Measurements from ENCODE around the gene MYH7B.

Gene MYH7B

GRCh38 chr20:34978092-34978744 lies 22.6 kb downstream of the MYH7B start:
- no peak for DNase-seq

GRCh38 chr20:34979366-34980153 lies 23.9 kb downstream of the MYH7B start:
- DNase-seq, result no peak

GRCh38 chr20:34980543-34981233 lies 25.0 kb downstream of the MYH7B start:
- no peak for DNase-seq

DNA sequence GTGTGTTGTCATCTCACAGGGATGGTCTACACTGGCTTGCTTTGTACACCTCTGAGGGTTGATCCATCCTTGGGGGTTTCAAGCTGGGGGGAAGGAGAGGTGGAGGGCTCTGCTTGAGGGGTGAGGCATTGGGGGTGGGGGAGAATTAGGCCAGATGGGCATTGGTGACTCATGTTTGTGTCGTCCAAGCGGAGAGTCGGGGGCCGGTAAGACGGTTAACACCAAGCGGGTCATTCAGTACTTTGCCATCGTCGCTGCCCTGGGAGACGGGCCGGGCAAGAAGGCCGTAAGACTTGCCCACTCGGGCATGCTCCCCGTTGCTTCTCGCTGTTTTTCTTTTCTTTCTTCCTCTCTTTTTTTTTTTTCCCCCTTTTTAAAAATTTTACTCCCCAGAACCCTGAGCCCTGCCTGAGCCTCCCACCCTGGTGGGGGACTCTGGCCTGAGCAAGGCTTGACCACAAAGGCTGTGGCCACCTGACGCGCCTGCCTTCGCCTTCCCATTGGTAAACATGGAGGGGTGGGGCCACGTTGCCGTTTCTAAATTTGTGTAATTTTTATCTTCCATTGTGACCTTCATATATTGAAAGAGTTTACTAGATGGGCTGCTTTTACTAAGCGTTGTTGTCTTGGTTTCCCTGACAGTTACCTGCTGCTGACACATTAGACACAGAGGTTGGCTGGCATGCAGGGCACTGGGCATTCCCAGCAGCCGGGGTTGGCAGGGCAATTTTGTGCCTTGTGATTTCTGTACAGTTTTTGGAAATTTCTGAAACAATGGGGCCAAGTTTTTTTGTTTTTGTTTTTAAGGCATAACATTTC lies 26.8 kb downstream of the MYH7B start:
- no peak for DNase-seq

DNA sequence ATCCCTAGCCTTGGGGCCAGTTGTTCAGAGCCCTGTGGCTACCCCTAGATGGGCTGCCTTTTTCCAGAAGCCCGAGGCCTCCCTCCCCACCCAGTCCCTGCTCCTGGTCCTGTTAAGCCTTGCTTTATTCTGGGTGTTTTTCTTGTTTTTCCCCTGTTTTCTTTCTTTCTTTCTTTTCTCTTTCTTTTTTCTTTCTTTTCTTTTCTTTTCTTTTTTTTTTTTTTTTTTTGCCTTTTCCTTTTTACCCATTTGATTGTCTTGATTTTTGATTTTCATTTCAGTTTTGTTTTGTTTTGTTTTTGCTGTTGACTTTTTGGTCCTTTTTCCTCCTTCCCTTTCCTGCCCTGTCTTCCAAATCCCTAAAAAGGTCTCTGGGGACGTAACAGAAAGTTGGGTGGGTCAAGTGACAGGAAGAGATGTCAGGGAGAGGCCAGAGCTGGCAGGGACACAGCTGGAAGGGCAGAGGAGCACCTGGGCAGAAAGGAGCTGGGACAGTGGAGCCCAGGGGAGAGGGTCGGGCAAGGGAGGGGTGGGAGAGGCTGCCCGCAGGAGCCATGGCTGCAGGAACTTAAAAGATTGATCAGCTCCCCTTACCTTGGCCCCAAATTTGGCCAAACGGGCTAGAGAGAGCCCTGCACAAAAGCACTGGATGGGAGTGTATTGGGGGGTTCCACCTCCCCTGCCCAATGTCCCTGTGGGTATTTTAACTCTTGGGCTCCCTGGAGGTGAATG lies 27.6 kb downstream of the MYH7B start:
- DNase-seq, result no peak

- no peak for DNase-seq
Observed at GRCh38 chr20:34983995-34984735, 28.5 kb downstream of the MYH7B start.

- DNase-seq, result no peak
Observed at GRCh38 chr20:34984756-34985261, 29.1 kb downstream of the MYH7B start.

DNA sequence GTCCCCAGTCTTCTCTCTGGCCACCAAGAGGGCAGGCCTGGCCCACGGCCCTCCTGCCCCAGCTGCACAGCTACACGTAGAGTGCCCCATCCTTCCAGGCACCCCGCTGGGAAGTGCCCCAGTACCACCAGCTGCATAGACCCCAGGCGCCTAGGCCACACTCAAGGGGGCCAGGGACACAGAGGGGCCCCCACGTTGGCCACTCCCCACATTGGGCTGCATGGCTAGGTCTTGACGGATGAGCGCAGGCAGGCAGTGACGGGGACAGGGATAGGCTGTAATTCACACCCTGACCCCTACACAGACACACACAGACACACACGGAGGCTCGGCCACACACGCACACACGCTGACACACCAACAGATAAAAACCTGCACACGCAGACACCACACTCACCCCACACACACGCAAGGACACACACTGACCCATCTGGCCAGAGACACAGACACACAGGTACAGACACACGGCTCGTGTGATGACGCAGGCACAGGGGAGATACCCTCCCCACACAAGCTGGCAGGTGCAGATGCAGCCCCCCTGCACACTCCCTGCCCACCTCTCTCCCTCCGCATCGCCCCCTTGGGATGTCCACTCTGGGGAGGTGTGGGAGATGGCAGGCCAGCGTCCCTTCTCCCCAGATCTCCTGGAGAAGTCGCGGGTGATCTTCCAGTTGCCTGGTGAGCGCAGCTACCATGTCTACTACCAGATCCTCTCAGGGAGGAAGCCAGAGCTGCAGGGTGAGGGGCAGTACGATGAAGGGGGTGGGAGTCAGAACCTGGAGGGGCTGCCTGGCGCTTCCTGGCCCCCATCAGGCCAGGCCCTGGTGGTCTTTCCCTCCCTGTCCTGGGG lies 30.0 kb downstream of the MYH7B start:
- no peak for DNase-seq

GRCh38 chr20:34986311-34987287 lies 30.9 kb downstream of the MYH7B start:
- DNase-seq, result no peak

GRCh38 chr20:34987288-34988190 lies 31.9 kb downstream of the MYH7B start:
- no peak for DNase-seq

GRCh38 chr20:34988191-34988540 lies 32.5 kb downstream of the MYH7B start:
- DNase-seq, result no peak

- no peak for DNase-seq
Observed at GRCh38 chr20:34989118-34989517, 33.5 kb downstream of the MYH7B start.

- no peak for DNase-seq
Observed at GRCh38 chr20:34989670-34990069, 34.0 kb downstream of the MYH7B start.

DNA sequence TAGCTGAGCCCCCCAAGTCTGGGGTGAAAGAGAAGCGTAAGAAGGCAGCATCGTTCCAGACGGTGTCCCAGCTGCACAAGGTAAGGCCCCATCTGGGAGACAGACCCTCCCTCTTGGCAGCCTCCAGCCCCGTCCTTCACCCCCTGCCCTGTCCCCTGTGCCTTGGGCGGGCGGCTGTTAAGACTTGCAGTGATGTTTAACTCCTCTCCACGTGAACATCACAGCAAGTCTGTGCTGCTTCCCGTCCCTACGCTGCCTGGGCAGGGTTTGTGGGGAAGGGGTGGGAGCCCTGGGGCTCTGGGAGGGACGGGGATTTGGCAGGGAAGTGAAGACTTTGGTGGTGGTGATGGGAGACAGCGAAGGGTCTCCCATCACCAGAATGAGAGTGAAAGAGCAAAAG lies 34.6 kb downstream of the MYH7B start:
- DNase-seq, result no peak

DNA sequence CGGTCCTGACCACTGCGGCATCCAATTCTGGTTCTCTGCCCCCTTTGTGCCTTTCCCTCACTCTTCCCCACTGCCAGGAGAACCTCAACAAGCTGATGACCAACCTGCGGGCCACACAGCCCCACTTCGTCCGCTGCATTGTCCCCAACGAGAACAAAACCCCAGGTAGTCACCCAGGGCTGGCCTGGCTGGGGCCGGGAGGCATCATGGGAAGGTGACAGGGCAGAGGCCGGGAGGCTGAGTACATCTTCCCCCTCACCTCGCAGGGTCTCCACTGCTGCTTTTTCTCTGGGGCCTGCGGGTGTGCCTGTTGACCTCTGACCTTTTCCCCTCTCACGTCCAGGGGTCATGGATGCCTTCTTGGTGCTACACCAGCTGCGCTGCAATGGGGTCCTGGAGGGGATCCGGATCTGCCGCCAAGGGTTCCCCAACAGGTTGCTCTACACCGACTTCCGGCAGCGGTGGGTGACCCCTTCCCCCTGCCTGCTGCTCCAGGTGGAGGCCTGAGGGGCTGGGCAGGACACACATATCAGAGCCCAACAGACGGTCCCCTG lies 35.1 kb downstream of the MYH7B start:
- DNase-seq, result no peak

- DNase-seq, result no peak
Observed at GRCh38 chr20:34992751-34993417, 37.2 kb downstream of the MYH7B start.

DNA sequence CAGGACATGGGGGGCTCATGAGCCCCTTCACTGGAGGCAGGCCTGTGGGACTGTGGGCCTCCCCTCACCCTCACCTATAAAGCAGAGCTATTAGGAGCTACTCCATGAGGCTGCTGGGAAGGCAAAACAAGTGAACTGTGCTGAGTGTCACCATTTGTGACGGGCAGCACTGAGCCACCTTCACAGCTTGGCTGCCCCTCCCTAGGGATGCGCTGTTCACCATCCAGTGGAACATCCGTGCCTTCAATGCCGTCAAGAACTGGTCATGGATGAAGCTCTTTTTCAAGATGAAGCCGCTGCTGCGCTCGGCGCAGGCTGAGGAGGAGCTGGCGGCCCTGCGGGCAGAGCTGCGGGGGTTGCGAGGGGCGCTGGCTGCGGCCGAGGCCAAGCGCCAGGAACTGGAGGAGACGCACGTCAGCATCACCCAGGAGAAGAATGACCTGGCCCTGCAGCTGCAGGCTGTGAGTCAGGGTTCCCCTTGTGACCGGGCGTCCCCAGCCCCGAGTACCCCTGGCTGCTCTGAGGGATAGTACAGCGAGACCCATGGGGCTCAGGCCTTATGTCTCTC lies 38.4 kb downstream of the MYH7B start:
- DNase-seq, result no peak
